Activated T-cell treated with anti-CD3 and anti-CD28 coated beads, Interleukin-2, amount 50 U/mL, for 72 hours (primary cell): ENCODE results near the gene FOXL2NB. TPM values are rescaled to one million over a fixed set of nuclear protein-coding genes. Genes with fewer than 3 reads are reported as not detected.

Experiments
- ATAC-seq, 2 donors: fragments of 150-1000 bp; cut with Tn5 transposase; replicated peaks in 1 of 2; 2 replicates each; pipeline ENCODE4 v1.10.0; 2021; ENCODE audit warnings: moderate library complexity in 2 of 2, mild to moderate bottlenecking in 1 of 2
- DNase-seq, 2 donors: peaks; one replicate each; pipeline ENCODE4 v3.0.0; 2021 to 2022; ENCODE audit warnings: mixed read lengths in 1 of 2
- H3K27ac Mint-ChIP-seq: one replicate; pipeline ENCODE4 v1.8.0; 2022; ENCODE audit warnings: mild to moderate bottlenecking, moderate library complexity, mixed read lengths
- H3K27me3 Mint-ChIP-seq: one replicate; pipeline ENCODE4 v1.8.0; 2022; ENCODE audit warnings: low read depth, mixed read lengths
- H3K36me3 Mint-ChIP-seq, 2 donors: one replicate each; pipeline ENCODE4 v1.8.0; 2022; ENCODE audit warnings: mixed read lengths in 2 of 2, mild to moderate bottlenecking in 1 of 2; ENCODE audit not compliant: insufficient read depth in 2 of 2
- H3K4me1 Mint-ChIP-seq: one replicate; pipeline ENCODE4 v1.8.0; 2022; ENCODE audit warnings: low read depth, mixed read lengths
- H3K4me3 Mint-ChIP-seq, 2 donors: one replicate each; pipeline ENCODE4 v1.8.0; 2022; ENCODE audit warnings: mild to moderate bottlenecking in 2 of 2, mixed read lengths in 2 of 2, moderate library complexity in 2 of 2
- H3K9me3 Mint-ChIP-seq, 2 donors: one replicate each; pipeline ENCODE4 v1.8.0; 2022; ENCODE audit warnings: mixed read lengths in 2 of 2
- total RNA-seq, 2 donors: library from RNA; stranded (reverse); gene quantifications; one replicate each; pipeline ENCODE4 v1.2.3, GENCODE V29; 2022

The FOXL2NB gene
- total RNA-seq, 2 donors from 2014 or later = not detected

GRCh38 chr3:138964923-138965322 is 17.9 kb downstream of the FOXL2NB start:
- DNase-seq (no peak), ATAC-seq (no peak)
- peaks cover 3 to 5% of the 10 kb centered on the region in 2 donors for H3K36me3 Mint-ChIP-seq
- H3K27me3 Mint-ChIP-seq = peaks cover 41% of the 10 kb centered on the region
- no peak overlapping the region for H3K27ac Mint-ChIP-seq
- peaks cover 2% of the 10 kb centered on the region in 2 donors for H3K9me3 Mint-ChIP-seq
- H3K4me1 Mint-ChIP-seq = peaks cover 11% of the 10 kb centered on the region
- no peak overlapping the region for H3K4me3 Mint-ChIP-seq

- H3K9me3 Mint-ChIP-seq = no peaks in the 10 kb centered on the region
- no peak overlapping the region for H3K27ac Mint-ChIP-seq
- H3K4me3 Mint-ChIP-seq = no peak overlapping the region
- ATAC-seq = no peak
- H3K4me1 Mint-ChIP-seq = no peaks in the 10 kb centered on the region
- peaks cover 24% of the 10 kb centered on the region for H3K27me3 Mint-ChIP-seq
- no peak for DNase-seq
- no peaks in the 10 kb centered on the region for H3K36me3 Mint-ChIP-seq
Measured at GRCh38 chr3:138971766-138972320, 24.8 kb downstream of the FOXL2NB start.

- H3K27ac Mint-ChIP-seq = no peak overlapping the region
- no peak overlapping the region for H3K4me3 Mint-ChIP-seq
- no peaks in the 10 kb centered on the region for H3K9me3 Mint-ChIP-seq
- H3K4me1 Mint-ChIP-seq = no peaks in the 10 kb centered on the region
- H3K36me3 Mint-ChIP-seq = no peaks in the 10 kb centered on the region
- ATAC-seq = no peak
- DNase-seq = no peak
- peaks cover 24% of the 10 kb centered on the region for H3K27me3 Mint-ChIP-seq
Measured at GRCh38 chr3:138972941-138973340, 25.9 kb downstream of the FOXL2NB start.

GRCh38 chr3:138974462-138974861 is 27.4 kb downstream of the FOXL2NB start:
- ATAC-seq (no peak), DNase-seq (no peak)
- no peak overlapping the region for H3K27ac Mint-ChIP-seq
- H3K9me3 Mint-ChIP-seq = no peaks in the 10 kb centered on the region
- peaks cover 23% of the 10 kb centered on the region for H3K27me3 Mint-ChIP-seq
- H3K4me3 Mint-ChIP-seq = no peak overlapping the region
- no peaks in the 10 kb centered on the region for H3K36me3 Mint-ChIP-seq
- no peaks in the 10 kb centered on the region for H3K4me1 Mint-ChIP-seq

- DNase-seq = no peak
- H3K27me3 Mint-ChIP-seq = peaks cover 14% of the 10 kb centered on the region
- H3K36me3 Mint-ChIP-seq = no peaks in the 10 kb centered on the region
- H3K4me1 Mint-ChIP-seq = no peaks in the 10 kb centered on the region
- no peaks in the 10 kb centered on the region for H3K9me3 Mint-ChIP-seq
- no peak for ATAC-seq
- no peak overlapping the region for H3K4me3 Mint-ChIP-seq
- peak overlapping the region; percentile 30 for H3K27ac Mint-ChIP-seq
Measured at GRCh38 chr3:138975351-138975750, 28.3 kb downstream of the FOXL2NB start.

- DNase-seq (no peak), ATAC-seq (no peak)
- Mint-ChIP-seq H3K4me3 (no peak overlapping the region), H3K27me3 (peaks cover 8% of the 10 kb centered on the region), H3K9me3 (no peaks in the 10 kb centered on the region), H3K36me3 (no peaks in the 10 kb centered on the region), H3K4me1 (no peaks in the 10 kb centered on the region), H3K27ac (no peak overlapping the region)
Measured at GRCh38 chr3:138976047-138976446, 29.0 kb downstream of the FOXL2NB start.

GRCh38 chr3:138984816-138985215 is 37.8 kb downstream of the FOXL2NB start:
- H3K9me3 Mint-ChIP-seq = no peaks in the 10 kb centered on the region
- no peak overlapping the region for H3K4me3 Mint-ChIP-seq
- ATAC-seq = no peak
- H3K4me1 Mint-ChIP-seq = no peaks in the 10 kb centered on the region
- H3K36me3 Mint-ChIP-seq = no peaks in the 10 kb centered on the region
- H3K27ac Mint-ChIP-seq = no peak overlapping the region
- no peak for DNase-seq
- peaks cover 10% of the 10 kb centered on the region for H3K27me3 Mint-ChIP-seq

GRCh38 chr3:138985932-138986331 is 38.9 kb downstream of the FOXL2NB start:
- Mint-ChIP-seq H3K27ac (no peak overlapping the region), H3K4me3 (no peak overlapping the region), H3K4me1 (no peaks in the 10 kb centered on the region), H3K9me3 (no peaks in the 10 kb centered on the region), H3K36me3 (no peaks in the 10 kb centered on the region), H3K27me3 (peaks cover 10% of the 10 kb centered on the region)
- ATAC-seq (no peak), DNase-seq (no peak)

GRCh38 chr3:138987181-138987580 is 40.2 kb downstream of the FOXL2NB start:
- H3K36me3 Mint-ChIP-seq = no peaks in the 10 kb centered on the region
- peaks cover 10% of the 10 kb centered on the region for H3K27me3 Mint-ChIP-seq
- H3K4me1 Mint-ChIP-seq = no peaks in the 10 kb centered on the region
- H3K4me3 Mint-ChIP-seq = no peak overlapping the region
- no peak overlapping the region for H3K27ac Mint-ChIP-seq
- ATAC-seq (no peak), DNase-seq (no peak)
- no peaks in the 10 kb centered on the region for H3K9me3 Mint-ChIP-seq

- no peaks in the 10 kb centered on the region for H3K36me3 Mint-ChIP-seq
- ATAC-seq = no peak
- peaks cover 28% of the 10 kb centered on the region for H3K27me3 Mint-ChIP-seq
- H3K27ac Mint-ChIP-seq = no peak overlapping the region
- H3K4me1 Mint-ChIP-seq = no peaks in the 10 kb centered on the region
- DNase-seq = no peak
- H3K4me3 Mint-ChIP-seq = no peak overlapping the region
- H3K9me3 Mint-ChIP-seq = no peaks in the 10 kb centered on the region
Measured at GRCh38 chr3:138995706-138996105, 48.7 kb downstream of the FOXL2NB start.

Other genes with a start within 250 kb of the FOXL2NB start
- 10 to 100 TPM; 18.8 to 26.3 TPM for gene PIK3CB, start 112.3 kb upstream of the FOXL2NB start, total RNA-seq
- under 1 TPM; 0.12 to 0.16 TPM for gene FOXL2, start 80 bp upstream of the FOXL2NB start, total RNA-seq
- not detected for gene PRR23A, start 59.1 kb downstream of the FOXL2NB start, total RNA-seq
- not detected for gene PRR23B, start 73.7 kb downstream of the FOXL2NB start, total RNA-seq
- gene PRR23C, start 97.7 kb downstream of the FOXL2NB start, total RNA-seq = not detected